Measurements from ENCODE around the gene TNRC6C. TPM values are rescaled to one million over a fixed set of nuclear protein-coding genes. Genes with fewer than 3 reads are reported as not detected.

TNRC6C gene
- total and polyA plus RNA-seq, 9 of the 15 experiments (the other 6 are each of a cell fraction or from before 2014, with no cell fraction given), result 0.20 to 4.9 (median 2.3) TPM

- peak; percentile 33; the same call in 1 of the 2 replicates for TF ChIP-seq ATF7 (IDR thresholded peaks at IDR 0.05)
- peak; percentile 41 for TF ChIP-seq RBBP5 (IDR thresholded peaks at IDR 0.05; ENCODE audit: borderline replicate concordance, insufficient read depth, low read length, poor library complexity, severe bottlenecking)
- peak; percentile 32 for TF ChIP-seq PHF20 (IDR thresholded peaks at IDR 0.05; ENCODE audit: partially characterized antibody)
- TF ChIP-seq, protein P1, sequence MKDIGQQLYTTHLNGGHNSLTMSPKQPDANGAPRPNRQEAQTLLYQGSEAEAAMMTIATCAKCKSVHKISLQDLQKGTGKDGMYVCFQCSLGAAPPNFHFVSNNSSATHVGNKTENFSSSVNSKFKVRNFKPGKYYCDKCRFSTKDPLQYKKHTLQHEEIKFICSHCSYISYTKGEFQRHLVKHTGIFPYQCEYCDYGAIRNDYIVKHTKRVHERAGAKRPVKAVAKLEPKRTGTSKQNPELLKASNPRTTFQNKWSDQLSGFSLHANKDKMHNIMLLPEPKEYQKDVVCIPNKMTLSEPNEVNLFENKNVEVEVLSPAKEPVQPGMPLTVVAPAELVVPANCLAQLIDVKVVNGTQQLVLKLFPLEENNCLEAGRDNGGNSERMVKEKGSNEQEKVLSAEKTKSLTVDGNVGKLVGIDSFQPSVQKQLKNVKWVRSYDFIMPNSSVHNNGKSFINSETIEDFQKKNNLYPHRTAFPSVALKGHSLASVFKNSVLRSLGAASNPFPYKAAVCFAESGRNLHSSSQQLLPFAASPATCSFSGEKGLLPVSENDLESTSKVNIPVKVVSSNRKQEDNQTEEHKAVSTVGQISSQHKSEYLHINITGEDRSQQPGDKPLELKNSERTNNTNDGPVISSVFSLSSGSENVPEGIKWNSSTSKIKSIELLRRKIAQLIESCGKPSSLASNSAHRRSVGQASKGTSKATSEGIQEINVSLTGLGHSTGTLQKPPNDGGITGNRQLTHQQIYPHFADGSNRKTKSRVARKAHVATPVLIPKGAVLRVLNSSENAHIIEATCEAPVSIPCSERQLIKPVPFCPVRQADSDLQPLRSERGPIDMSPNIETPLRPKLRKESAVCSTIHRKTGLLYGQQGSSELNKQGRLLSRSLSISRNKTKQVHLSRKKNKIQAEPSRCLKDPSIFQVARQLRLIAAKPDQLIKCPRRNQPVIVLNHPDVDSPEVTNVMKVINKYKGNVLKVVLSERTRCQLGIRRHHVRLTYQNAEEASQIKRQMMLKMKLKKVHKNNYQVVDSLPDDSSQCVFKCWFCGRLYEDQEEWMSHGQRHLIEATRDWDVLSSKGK (CRISPR knock-in tag; IDR thresholded peaks at IDR 0.05), result no peak
- no peak for TF ChIP-seq ZBED1 (IDR thresholded peaks at IDR 0.05)
- no peak for TF ChIP-seq GTF2F1 (IDR thresholded peaks at IDR 0.05; ENCODE audit: low read depth, low read length)
- no peak for TF ChIP-seq LARP7 (IDR thresholded peaks at IDR 0.05)
- no peak for TF ChIP-seq MAFG (tag; conservative IDR thresholded peaks at IDR 0.05)
- no peak for TF ChIP-seq TAF9B (IDR thresholded peaks at IDR 0.05; ENCODE audit: partially characterized antibody)
- no peak for TF ChIP-seq ZNF609 (CRISPR knock-in tag; IDR thresholded peaks at IDR 0.05; ENCODE audit: borderline replicate concordance)
- peak; percentile 75; the same call in 1 of the 2 replicates for TF ChIP-seq EP300 (IDR thresholded peaks at IDR 0.05; ENCODE audit: low read length)
- TF ChIP-seq, protein P2, sequence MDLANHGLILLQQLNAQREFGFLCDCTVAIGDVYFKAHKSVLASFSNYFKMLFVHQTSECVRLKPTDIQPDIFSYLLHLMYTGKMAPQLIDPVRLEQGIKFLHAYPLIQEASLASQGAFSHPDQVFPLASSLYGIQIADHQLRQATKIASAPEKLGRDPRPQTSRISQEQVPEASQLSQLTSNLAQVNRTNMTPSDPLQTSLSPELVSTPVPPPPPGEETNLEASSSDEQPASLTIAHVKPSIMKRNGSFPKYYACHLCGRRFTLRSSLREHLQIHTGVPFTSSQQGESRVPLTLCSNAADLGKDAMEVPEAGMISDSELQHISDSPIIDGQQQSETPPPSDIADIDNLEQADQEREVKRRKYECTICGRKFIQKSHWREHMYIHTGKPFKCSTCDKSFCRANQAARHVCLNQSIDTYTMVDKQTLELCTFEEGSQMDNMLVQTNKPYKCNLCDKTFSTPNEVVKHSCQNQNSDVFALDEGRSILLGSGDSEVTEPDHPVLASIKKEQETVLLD (IDR thresholded peaks at IDR 0.05), result no peak
- TF ChIP-seq, protein P3, sequence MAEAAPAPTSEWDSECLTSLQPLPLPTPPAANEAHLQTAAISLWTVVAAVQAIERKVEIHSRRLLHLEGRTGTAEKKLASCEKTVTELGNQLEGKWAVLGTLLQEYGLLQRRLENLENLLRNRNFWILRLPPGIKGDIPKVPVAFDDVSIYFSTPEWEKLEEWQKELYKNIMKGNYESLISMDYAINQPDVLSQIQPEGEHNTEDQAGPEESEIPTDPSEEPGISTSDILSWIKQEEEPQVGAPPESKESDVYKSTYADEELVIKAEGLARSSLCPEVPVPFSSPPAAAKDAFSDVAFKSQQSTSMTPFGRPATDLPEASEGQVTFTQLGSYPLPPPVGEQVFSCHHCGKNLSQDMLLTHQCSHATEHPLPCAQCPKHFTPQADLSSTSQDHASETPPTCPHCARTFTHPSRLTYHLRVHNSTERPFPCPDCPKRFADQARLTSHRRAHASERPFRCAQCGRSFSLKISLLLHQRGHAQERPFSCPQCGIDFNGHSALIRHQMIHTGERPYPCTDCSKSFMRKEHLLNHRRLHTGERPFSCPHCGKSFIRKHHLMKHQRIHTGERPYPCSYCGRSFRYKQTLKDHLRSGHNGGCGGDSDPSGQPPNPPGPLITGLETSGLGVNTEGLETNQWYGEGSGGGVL (CRISPR knock-in tag; IDR thresholded peaks at IDR 0.05), result no peak
- TF ChIP-seq U2AF1 (optimal IDR thresholded peaks at IDR 0.05; ENCODE audit: low read depth, low read length), result no peak
- peak; percentile 56 for TF ChIP-seq TAF1 (IDR thresholded peaks at IDR 0.05; ENCODE audit: control insufficient read depth, extremely low read depth, insufficient read depth, low read length, severe bottlenecking)
- no peak for TF ChIP-seq ZNF785 (CRISPR knock-in tag; IDR thresholded peaks at IDR 0.05)
- TF ChIP-seq GATAD2B (IDR thresholded peaks at IDR 0.05; ENCODE audit: borderline replicate concordance), result no peak
These were observed 168.9 kb downstream of the TNRC6C start (continued) for GRCh38 chr17:78127239-78127887.
